BLaER1 treated with 17β-estradiol and CSF1 and Interleukin-3, amounts not matched to agents 10 nM and 100 nM (cell line): ENCODE data around the gene PHC1.

ENCODE experiments used
- H3K27ac ChIP-seq, 11 experiments: shearing (Covaris generic); formaldehyde crosslinking; 2 replicates each; pipeline ENCODE4 v1.8.1; 2022
- H3K27me3 ChIP-seq, 11 experiments: shearing (Covaris generic); formaldehyde crosslinking; 2 replicates each; pipeline ENCODE4 v1.8.1; 2022
- H3K36me3 ChIP-seq, 11 experiments: shearing (Covaris generic); formaldehyde crosslinking; 2 replicates each; pipeline ENCODE4 v1.8.1; 2022
- H3K4me1 ChIP-seq, 10 experiments: shearing (Covaris generic); formaldehyde crosslinking; 2 replicates each; pipeline ENCODE4 v1.8.1; 2022
- H3K4me2 ChIP-seq, 11 experiments: shearing (Covaris generic); formaldehyde crosslinking; 2 replicates each; pipeline ENCODE4 v1.8.1; 2022
- H3K4me3 ChIP-seq, 10 experiments: shearing (Covaris generic); formaldehyde crosslinking; 2 replicates each; pipeline ENCODE4 v1.8.1; 2022
- H3K9ac ChIP-seq, 11 experiments: shearing (Covaris generic); formaldehyde crosslinking; 2 replicates each; pipeline ENCODE4 v1.8.1; 2022
- H3K9me3 ChIP-seq, 11 experiments: shearing (Covaris generic); formaldehyde crosslinking; replicated peaks in 1 of 11; 2 replicates each; pipeline ENCODE4 v1.8.1; 2022
- H4K20me1 ChIP-seq, 11 experiments: shearing (Covaris generic); formaldehyde crosslinking; 2 replicates each; pipeline ENCODE4 v1.8.1; 2022
- Cebpa-rat ChIP-seq, 11 experiments: shearing (Covaris generic); IDR thresholded peaks; 2 replicates each; pipeline ENCODE4 v1.8.1; 2022

The PHC1 gene

GRCh38 chr12:8989413-8989812 lies 75.1 kb downstream of the PHC1 start, which contains the start of gene KLRG1:
Gene KLRG1 (plus strand): TSS chr12:8989546. CDS start chr12:8989636, 90 bp downstream.
- Histone ChIP-seq H3K36me3 (no peaks in the 10 kb centered on the region), H3K9ac (peak within 1 kb of the TSS in 1 of 11 experiments; percentile 24; a peak in 1 of 22 replicates), H3K4me2 (peak within 1 kb of the TSS; percentile 28 to 70 (median 64); a peak in 21 of 22 replicates), H3K9me3 (no peaks in the 10 kb centered on the region), H3K4me3 (no peak within 1 kb of the TSS), H3K27ac (peak within 1 kb of the TSS in 6 of 11 experiments; percentile 21 to 65 (median 48); a peak in 12 of 22 replicates), H4K20me1 (no peaks in the 10 kb centered on the region), H3K4me1 (peaks cover 12 to 67% (median 38%) of the 10 kb centered on the region in 10 experiments), H3K27me3 (no peaks in the 10 kb centered on the region)
- no peak for TF ChIP-seq Cebpa-rat (IDR thresholded peaks at IDR 0.05)
